Small intestine (tissue), 7 donors: Measurements from ENCODE around the gene ERMP1. TPM values are rescaled to one million over a fixed set of nuclear protein-coding genes. Genes with fewer than 3 reads are reported as not detected.

ENCODE experiments used
- DNase-seq, 2 donors: peaks; one replicate each; pipeline versions ENCODE4 v3.0.0 to v3.0.0-alpha.2; 2013
- FAIRE-seq: peaks from 2 replicates; lab custom pipeline; 2012; peaks lifted over from hg19 to GRCh38; lab: Jason Lieb, UNC
- H3K27ac ChIP-seq, 3 donors: one replicate each; pipeline ENCODE4 v1.5.1; 2013; ENCODE audit warnings: low read length in 2 of 3, mild to moderate bottlenecking in 2 of 3, control low read depth in 1 of 3, inconsistent platforms in 1 of 3, low read depth in 1 of 3, moderate library complexity in 1 of 3
- H3K27me3 ChIP-seq, 3 donors: one replicate each; pipeline ENCODE4 v1.6.1; 2013; ENCODE audit warnings: low read length in 3 of 3, inconsistent platforms in 1 of 3; ENCODE audit not compliant: control insufficient read depth in 3 of 3, insufficient read depth in 3 of 3
- H3K36me3 ChIP-seq, 3 donors: one replicate each; pipeline ENCODE4 v1.6.1; 2013; ENCODE audit warnings: low read length in 3 of 3, inconsistent platforms in 1 of 3, low read depth in 1 of 3, mild to moderate bottlenecking in 1 of 3, moderate library complexity in 1 of 3; ENCODE audit not compliant: control insufficient read depth in 3 of 3, insufficient read depth in 2 of 3
- H3K4me1 ChIP-seq, 3 donors: one replicate each; pipeline ENCODE4 v1.6.1; 2013; ENCODE audit warnings: low read length in 2 of 3, inconsistent platforms in 1 of 3, low read depth in 1 of 3, mild to moderate bottlenecking in 1 of 3, moderate library complexity in 1 of 3; ENCODE audit not compliant: control insufficient read depth in 3 of 3, insufficient read depth in 2 of 3
- H3K4me3 ChIP-seq, 3 donors: one replicate each; pipeline ENCODE4 v1.5.1; 2013; ENCODE audit warnings: low read length in 3 of 3, control low read depth in 1 of 3, inconsistent platforms in 1 of 3, low read depth in 1 of 3, mild to moderate bottlenecking in 1 of 3, moderate library complexity in 1 of 3
- H3K9me3 ChIP-seq, 2 donors: one replicate each; pipeline ENCODE4 v1.6.1; 2013; ENCODE audit warnings: low read depth in 1 of 2, low read length in 1 of 2; ENCODE audit not compliant: control insufficient read depth in 2 of 2, insufficient read depth in 1 of 2
- WGBS, 3 donors: extraction: QIAGEN DNeasy Blood & Tissue Kit; methylation state at CpG; one replicate each; pipeline ENCODE4 v1.1.7; 2013; 5-methylcytosine and 5-hydroxymethylcytosine counted together
- polyA plus RNA-seq, 4 donors: library from polyadenylated mRNA; stranded (reverse) in 3 of 4; unstranded in 1 of 4; fragments of 200-250 nt in 3 of 4; fragments of 120-200 nt in 1 of 4; gene quantifications; one replicate each; pipeline versions ENCODE4 v1.2.1 to v1.2.3, GENCODE V29; 2013
- donor health status: healthy with polysubstance abuse.
- donor health status: control.
- donor health status: control.
- donor health status: Bipolar disorder and iron deficiency.
- donor health status: healthy.

Gene ERMP1
- polyA plus RNA-seq, 4 donors = 2.0 to 22.3 (median 5.2) TPM

GRCh38 chr9:5840788-5841187 lies 7.9 kb upstream of the ERMP1 start:
- Histone ChIP-seq H3K27me3 (no peaks in the 10 kb centered on the region), H3K27ac (no peak overlapping the region), H3K9me3 (peaks cover 0 to 5% of the 10 kb centered on the region in 2 donors), H3K4me3 (no peak overlapping the region), H3K4me1 (peaks cover 5 to 11% (median 10%) of the 10 kb centered on the region in 3 donors), H3K36me3 (no peaks in the 10 kb centered on the region)
- FAIRE-seq = no peak
- no peak for DNase-seq
- WGBS, 3 donors = 88 to 94% (median 92%) methylated on average over 3 of the region's 3 CpGs

- FAIRE-seq = no peak
- Histone ChIP-seq H3K4me1 (peaks cover 5 to 11% (median 10%) of the 10 kb centered on the region in 3 donors), H3K4me3 (no peak overlapping the region), H3K36me3 (no peaks in the 10 kb centered on the region), H3K27me3 (no peaks in the 10 kb centered on the region), H3K27ac (no peak overlapping the region), H3K9me3 (peaks cover 0 to 5% of the 10 kb centered on the region in 2 donors)
- WGBS, 3 donors = 62 to 75% (median 73%) methylated on average over 4 of the region's 4 CpGs
- no peak for DNase-seq
Observed at GRCh38 chr9:5839572-5839902, 6.6 kb upstream of the ERMP1 start.

- no peaks in the 10 kb centered on the region for H3K27me3 ChIP-seq
- FAIRE-seq (no peak), DNase-seq (peak; percentile 85 to 92)
- H3K4me3 ChIP-seq = no peak overlapping the region
- H3K9me3 ChIP-seq = peaks cover 0 to 5% of the 10 kb centered on the region in 2 donors
- no peak overlapping the region for H3K27ac ChIP-seq
- 0 to 39% (median 29%) methylated on average over 2 of the region's 2 CpGs for WGBS, 3 donors
- peaks cover 5 to 11% (median 10%) of the 10 kb centered on the region in 3 donors for H3K4me1 ChIP-seq
- no peaks in the 10 kb centered on the region for H3K36me3 ChIP-seq
Observed at GRCh38 chr9:5838884-5839571, 6.1 kb upstream of the ERMP1 start.

- Histone ChIP-seq H3K27me3 (no peaks in the 10 kb centered on the region), H3K4me1 (peaks cover 3 to 15% (median 8%) of the 10 kb centered on the region in 3 donors), H3K27ac (no peak overlapping the region), H3K36me3 (no peaks in the 10 kb centered on the region), H3K4me3 (no peak overlapping the region), H3K9me3 (no peaks in the 10 kb centered on the region)
- FAIRE-seq (no peak), DNase-seq (peak in 1 of 2 donors; percentile 23)
- 27 to 54% (median 48%) methylated on average over 1 of the region's 1 CpG for WGBS, 3 donors
Observed at GRCh38 chr9:5835808-5836207, 2.9 kb upstream of the ERMP1 start.

GRCh38 chr9:5834214-5834613 lies 1.3 kb upstream of the ERMP1 start:
- FAIRE-seq = no peak
- 73 to 96% (median 80%) methylated on average over 1 of the region's 1 CpG for WGBS, 3 donors
- Histone ChIP-seq H3K27me3 (no peaks in the 10 kb centered on the region), H3K4me1 (peaks cover under 1 to 12% (median 11%) of the 10 kb centered on the region in 3 donors), H3K36me3 (peaks cover 0 to 3% (median 0%) of the 10 kb centered on the region in 3 donors), H3K4me3 (no peak overlapping the region), H3K27ac (no peak overlapping the region), H3K9me3 (no peaks in the 10 kb centered on the region)
- no peak for DNase-seq

GRCh38 chr9:5832071-5832537 lies 813 bp downstream of the ERMP1 start:
- Histone ChIP-seq H3K4me3 (peak overlapping the region; percentile 70 to 85 (median 73)), H3K36me3 (peaks cover 0 to 3% (median 2%) of the 10 kb centered on the region in 3 donors), H3K27me3 (no peaks in the 10 kb centered on the region), H3K27ac (peak overlapping the region; percentile 40 to 92 (median 92)), H3K4me1 (peaks cover 0 to 10% (median 8%) of the 10 kb centered on the region in 3 donors), H3K9me3 (no peaks in the 10 kb centered on the region)
- no peak for FAIRE-seq
- 1 to 6% (median 3%) methylated on average over 9 of the region's 9 CpGs for WGBS, 3 donors
- DNase-seq = no peak

GRCh38 chr9:5825895-5826622 lies 6.9 kb downstream of the ERMP1 start:
- 54 to 79% (median 68%) methylated on average over 2 of the region's 2 CpGs for WGBS, 3 donors
- Histone ChIP-seq H3K4me1 (peaks cover 0 to 3% (median 0%) of the 10 kb centered on the region in 3 donors), H3K27me3 (no peaks in the 10 kb centered on the region), H3K9me3 (no peaks in the 10 kb centered on the region), H3K27ac (no peak overlapping the region), H3K36me3 (peaks cover 0 to 18% (median 2%) of the 10 kb centered on the region in 3 donors), H3K4me3 (no peak overlapping the region)
- FAIRE-seq (no peak), DNase-seq (peak in 1 of 2 donors; percentile 16)

GRCh38 chr9:5825223-5825622 lies 7.7 kb downstream of the ERMP1 start:
- no peak overlapping the region for H3K4me3 ChIP-seq
- no peaks in the 10 kb centered on the region for H3K27me3 ChIP-seq
- FAIRE-seq = no peak
- no peaks in the 10 kb centered on the region for H3K4me1 ChIP-seq
- peaks cover 0 to 18% (median 2%) of the 10 kb centered on the region in 3 donors for H3K36me3 ChIP-seq
- H3K27ac ChIP-seq = no peak overlapping the region
- DNase-seq = no peak
- 75 to 94% (median 78%) methylated on average over 1 of the region's 1 CpG for WGBS, 3 donors
- no peaks in the 10 kb centered on the region for H3K9me3 ChIP-seq
